Activated CD4-positive, alpha-beta memory T cell treated with anti-CD3 and anti-CD28 coated beads for 36 hours (primary cell): Measurements from ENCODE around the gene CCR5AS.

ENCODE experiments used
- CTCF ChIA-PET: fragments of 350-600 bp; sonication (Branson Sonifier 250); formaldehyde crosslinking; loops from one replicate; lab custom pipeline; 2021; ENCODE audit warnings: antibody characterized with exemption, inconsistent platforms; lab: Charles Lee
- POLR2A ChIA-PET: fragments of 350-600 bp; sonication (Branson Sonifier 250); formaldehyde crosslinking; loops from one replicate; lab custom pipeline; 2021; ENCODE audit warnings: antibody characterized with exemption; lab: Charles Lee
- DNase-seq: peaks from one replicate; pipeline ENCODE4 v3.0.0-alpha.2; 2020
- H3K27ac Mint-ChIP-seq: one replicate; pipeline ENCODE4 v1.8.0; 2021; ENCODE audit warnings: mixed read lengths
- H3K27me3 Mint-ChIP-seq: one replicate; pipeline ENCODE4 v1.8.0; 2021; ENCODE audit warnings: mixed read lengths
- H3K36me3 Mint-ChIP-seq: one replicate; pipeline ENCODE4 v1.8.0; 2021; ENCODE audit warnings: mixed read lengths
- H3K4me1 Mint-ChIP-seq: one replicate; pipeline ENCODE4 v1.8.0; 2021; ENCODE audit warnings: low read depth, mixed read lengths
- H3K4me3 Mint-ChIP-seq: one replicate; pipeline ENCODE4 v1.8.0; 2021; ENCODE audit warnings: mild to moderate bottlenecking, mixed read lengths
- H3K9me3 Mint-ChIP-seq: one replicate; pipeline ENCODE4 v1.8.0; 2021; ENCODE audit warnings: mixed read lengths
- intact Hi-C: fragments of 100-400 bp; cut with micrococcal nuclease; formaldehyde crosslinking; loops from one replicate; pipeline ENCODE4 v1.15.1; 2023

CCR5AS gene

GRCh38 chr3:46386205-46386604 lies 20.7 kb downstream of the CCR5AS start:
- POLR2A ChIA-PET = no interaction called here
- intact Hi-C loops = no loop called here
- CTCF ChIA-PET = interaction anchor here (0.7 kb wide), 1 partner anchor 102 kb away, joined by 3 read pairs; no protein-coding TSS in a partner anchor
- Mint-ChIP-seq H3K27me3 (peaks cover 5% of the 10 kb centered on the region), H3K4me3 (no peak overlapping the region), H3K4me1 (peaks cover 8% of the 10 kb centered on the region), H3K9me3 (no peaks in the 10 kb centered on the region), H3K27ac (no peak overlapping the region), H3K36me3 (no peaks in the 10 kb centered on the region)
- no peak for DNase-seq

- Mint-ChIP-seq H3K27ac (no peak overlapping the region), H3K27me3 (peaks cover 5% of the 10 kb centered on the region)
- intact Hi-C loops = no loop called here
Observed at GRCh38 chr3:46383951-46384330, 22.9 kb downstream of the CCR5AS start.

GRCh38 chr3:46383211-46383950 lies 23.5 kb downstream of the CCR5AS start:
- ChIA-PET POLR2A (no interaction called here), CTCF (interaction anchor here (1.0 to 3.0 kb wide), 4 partner anchors 8 to 303 kb away, joined by 3 to 14 read pairs (median 6); no protein-coding TSS in a partner anchor)
- H3K9me3 Mint-ChIP-seq = no peaks in the 10 kb centered on the region
- no peaks in the 10 kb centered on the region for H3K36me3 Mint-ChIP-seq
- no peak overlapping the region for H3K27ac Mint-ChIP-seq
- intact Hi-C loops = no loop called here
- DNase-seq = no peak
- H3K4me1 Mint-ChIP-seq = peaks cover 19% of the 10 kb centered on the region
- no peak overlapping the region for H3K4me3 Mint-ChIP-seq
- H3K27me3 Mint-ChIP-seq = peaks cover 5% of the 10 kb centered on the region

More at GRCh38 chr3:46383951-46384330, 22.9 kb downstream of the CCR5AS start:
- Mint-ChIP-seq H3K9me3 (no peaks in the 10 kb centered on the region), H3K4me3 (no peak overlapping the region), H3K4me1 (peaks cover 18% of the 10 kb centered on the region), H3K36me3 (no peaks in the 10 kb centered on the region)
- CTCF ChIA-PET = interaction anchor here (1.3 to 3.0 kb wide), 4 partner anchors 9 to 304 kb away, joined by 3 to 14 read pairs (median 6); no protein-coding TSS in a partner anchor
- POLR2A ChIA-PET = no interaction called here
- no peak for DNase-seq

- CTCF ChIA-PET = interaction anchor here (3.0 kb wide), 1 partner anchor 302 kb away, joined by 14 read pairs; no protein-coding TSS in a partner anchor
- Mint-ChIP-seq H3K4me3 (no peak overlapping the region), H3K27ac (no peak overlapping the region), H3K4me1 (peaks cover 22% of the 10 kb centered on the region), H3K9me3 (no peaks in the 10 kb centered on the region), H3K36me3 (no peaks in the 10 kb centered on the region), H3K27me3 (peaks cover 5% of the 10 kb centered on the region)
- DNase-seq = no peak
- intact Hi-C loops = no loop called here
- POLR2A ChIA-PET = no interaction called here
Observed at GRCh38 chr3:46381625-46382024, 25.2 kb downstream of the CCR5AS start.

- H3K4me3 Mint-ChIP-seq = no peak overlapping the region
Observed at GRCh38 chr3:46380471-46381221, 26.2 kb downstream of the CCR5AS start.

GRCh38 chr3:46378426-46378942 lies 28.4 kb downstream of the CCR5AS start:
- no peak overlapping the region for H3K4me3 Mint-ChIP-seq
- peaks cover 13% of the 10 kb centered on the region for H3K27me3 Mint-ChIP-seq
- peaks cover 36% of the 10 kb centered on the region for H3K4me1 Mint-ChIP-seq
- no peak overlapping the region for H3K27ac Mint-ChIP-seq
- no peaks in the 10 kb centered on the region for H3K9me3 Mint-ChIP-seq
- ChIA-PET CTCF (interaction anchor here (0.6 to 4.1 kb wide), 45 partner anchors 9 to 1621 kb away, joined by 3 to 45 read pairs (median 4); partner anchors contain the start of genes CCR1 and CXCR6), POLR2A (interaction anchor here (0.5 to 0.9 kb wide), 2 partner anchors 298 to 629 kb away, joined by 3 to 4 read pairs; no protein-coding TSS in a partner anchor)
- H3K36me3 Mint-ChIP-seq = no peaks in the 10 kb centered on the region
- DNase-seq = peak; percentile 79
- intact Hi-C loops = loop anchor here (2.0 kb wide), 1 partner anchor 440 kb away; no protein-coding TSS in a partner anchor

More at GRCh38 chr3:46380471-46381221, 26.2 kb downstream of the CCR5AS start:
- no peaks in the 10 kb centered on the region for H3K9me3 Mint-ChIP-seq
- CTCF ChIA-PET = interaction anchor here (1.3 kb wide), 1 partner anchor 9 kb away, joined by 8 read pairs; no protein-coding TSS in a partner anchor
- H3K36me3 Mint-ChIP-seq = no peaks in the 10 kb centered on the region
- intact Hi-C loops = no loop called here
- H3K27me3 Mint-ChIP-seq = peaks cover 5% of the 10 kb centered on the region
- POLR2A ChIA-PET = no interaction called here
- no peak for DNase-seq
- no peak overlapping the region for H3K27ac Mint-ChIP-seq
- peaks cover 23% of the 10 kb centered on the region for H3K4me1 Mint-ChIP-seq

GRCh38 chr3:46375814-46376213 lies 31.1 kb downstream of the CCR5AS start:
- peaks cover 53% of the 10 kb centered on the region for H3K4me1 Mint-ChIP-seq
- DNase-seq = no peak
- no peak overlapping the region for H3K27ac Mint-ChIP-seq
- ChIA-PET POLR2A (no interaction called here), CTCF (interaction anchor here (1.3 to 3.3 kb wide), 4 partner anchors 8 to 437 kb away, joined by 3 to 45 read pairs (median 26); no protein-coding TSS in a partner anchor)
- no peaks in the 10 kb centered on the region for H3K36me3 Mint-ChIP-seq
- intact Hi-C loops = no loop called here
- peaks cover 24% of the 10 kb centered on the region for H3K27me3 Mint-ChIP-seq
- H3K9me3 Mint-ChIP-seq = no peaks in the 10 kb centered on the region
- no peak overlapping the region for H3K4me3 Mint-ChIP-seq

- H3K27ac Mint-ChIP-seq = no peak overlapping the region
- ChIA-PET CTCF (interaction anchor here (0.7 to 2.9 kb wide), 7 partner anchors 8 to 296 kb away, joined by 3 to 10 read pairs (median 5); no protein-coding TSS in a partner anchor), POLR2A (no interaction called here)
- no peak overlapping the region for H3K4me3 Mint-ChIP-seq
- H3K36me3 Mint-ChIP-seq = no peaks in the 10 kb centered on the region
- H3K27me3 Mint-ChIP-seq = peaks cover 24% of the 10 kb centered on the region
- peaks cover 52% of the 10 kb centered on the region for H3K4me1 Mint-ChIP-seq
- intact Hi-C loops = no loop called here
- H3K9me3 Mint-ChIP-seq = no peaks in the 10 kb centered on the region
- DNase-seq = no peak
Observed at GRCh38 chr3:46375218-46375617, 31.6 kb downstream of the CCR5AS start.

GRCh38 chr3:46374755-46375154 lies 32.1 kb downstream of the CCR5AS start:
- Mint-ChIP-seq H3K4me1 (peaks cover 54% of the 10 kb centered on the region), H3K9me3 (no peaks in the 10 kb centered on the region), H3K4me3 (no peak overlapping the region), H3K36me3 (no peaks in the 10 kb centered on the region), H3K27ac (no peak overlapping the region), H3K27me3 (peaks cover 24% of the 10 kb centered on the region)
- DNase-seq = no peak
- ChIA-PET POLR2A (interaction anchor here (1.8 kb wide), 1 partner anchor 89 kb away, joined by 6 read pairs; no protein-coding TSS in a partner anchor), CTCF (interaction anchor here (0.6 to 2.9 kb wide), 10 partner anchors 9 to 296 kb away, joined by 3 to 10 read pairs (median 3); no protein-coding TSS in a partner anchor)
- intact Hi-C loops = loop anchor here (5.0 kb wide), 2 partner anchors 457 to 512 kb away; no protein-coding TSS in a partner anchor

GRCh38 chr3:46372492-46373359 lies 34.1 kb downstream of the CCR5AS start:
- ChIA-PET POLR2A (interaction anchor here (1.8 kb wide), 1 partner anchor 87 kb away, joined by 6 read pairs; no protein-coding TSS in a partner anchor), CTCF (interaction anchor here (0.6 to 6.7 kb wide), 32 partner anchors 8 to 433 kb away, joined by 3 to 131 read pairs (median 5); partner anchors contain the start of genes CCR1, CCR2 and CXCR6)
- no peak for DNase-seq
- no peaks in the 10 kb centered on the region for H3K9me3 Mint-ChIP-seq
- no peak overlapping the region for H3K4me3 Mint-ChIP-seq
- H3K4me1 Mint-ChIP-seq = peaks cover 70% of the 10 kb centered on the region
- peaks cover 24% of the 10 kb centered on the region for H3K27me3 Mint-ChIP-seq
- H3K27ac Mint-ChIP-seq = no peak overlapping the region
- H3K36me3 Mint-ChIP-seq = no peaks in the 10 kb centered on the region
- intact Hi-C loops = loop anchor here (5.0 kb wide), 2 partner anchors 455 to 510 kb away; no protein-coding TSS in a partner anchor
